Stomach (tissue), 4 donors: ENCODE measurements around the gene SMAD6.

Experiments used
- CTCF ChIP-seq, 7 experiments: fragments of 450-650 bp in 4 of 7; fragments of 200-600 bp in 3 of 7; sonication (generic) in 3 of 7; IDR thresholded peaks; one replicate each; pipeline ENCODE4 v1.5.1; 2016 to 2019; ENCODE audit warnings: antibody characterized with exemption in 7 of 7, control low read depth in 2 of 7, mild to moderate bottlenecking in 1 of 7
- EP300 ChIP-seq: sonication (generic); formaldehyde crosslinking; IDR thresholded peaks from one replicate; pipeline ENCODE4 v1.6.1; 2017; ENCODE audit warnings: antibody characterized with exemption
- POLR2A ChIP-seq, 4 donors: fragments of 450-650 bp; IDR thresholded peaks; one replicate each; pipeline ENCODE4 v1.6.1; 2016; ENCODE audit warnings: antibody characterized with exemption in 4 of 4, control low read depth in 2 of 4, mild to moderate bottlenecking in 1 of 4, moderate library complexity in 1 of 4
- POLR2AphosphoS5 ChIP-seq, 3 donors: sonication (generic); formaldehyde crosslinking; IDR thresholded peaks; one replicate each; pipeline ENCODE4 v1.6.1; 2016; ENCODE audit warnings: antibody characterized with exemption in 3 of 3

GRCh38 chr15:66706840-66707239, 4.8 kb downstream of the SMAD6 start:
- TF ChIP-seq CTCF (IDR thresholded peaks at IDR 0.05) (no peak), EP300 (no peak), POLR2A (IDR thresholded peaks at IDR 0.05) (no peak), POLR2AphosphoS5 (IDR thresholded peaks at IDR 0.05) (no peak)
